PC-3 (cell line): ENCODE data around the gene PLCL1. TPM values are rescaled to one million over a fixed set of nuclear protein-coding genes. Genes with fewer than 3 reads are reported as not detected.

Experiments used
- ATAC-seq: fragments of 200-7000 bp; cut with Tn5 transposase; 2 replicates; pipeline ENCODE4 v1.9.1; 2020; ENCODE audit warnings: mild to moderate bottlenecking, moderate library complexity
- BruUV-seq: library from RNA; stranded (reverse); fragments of 400-500 nt; replicated peaks from 2 replicates; lab custom pipeline; 2021; lab: Mats Ljungman, UMichigan
- CTCF ChIA-PET: fragments of 300-600 bp; sonication (Branson Sonifier 250); formaldehyde crosslinking; loops from one replicate; lab custom pipeline; 2022; ENCODE audit warnings: antibody characterized with exemption; lab: Charles Lee
- POLR2A ChIA-PET: fragments of 300-600 bp; sonication (Branson Sonifier 250); formaldehyde crosslinking; loops from one replicate; lab custom pipeline; 2022; ENCODE audit warnings: antibody characterized with exemption; ENCODE audit not compliant: unreplicated experiment; lab: Charles Lee
- DNase-seq: peaks from one replicate; pipeline ENCODE4 v3.0.0-alpha.2; 2015
- H2AFZ ChIP-seq: fragments of 300-600 bp; sonication (generic); 2 replicates; pipeline ENCODE4 v1.6.0; 2016; ENCODE audit warnings: antibody characterized with exemption, low read length
- H3F3A ChIP-seq: fragments of 300-600 bp; sonication (generic); one replicate; pipeline ENCODE4 v1.6.0; 2017; ENCODE audit warnings: antibody characterized with exemption, low read length, control low read depth, mild to moderate bottlenecking; ENCODE audit not compliant: unreplicated experiment
- H3K27ac ChIP-seq: fragments of 300-600 bp; sonication (generic); 2 replicates; pipeline ENCODE4 v1.5.1; 2016; ENCODE audit warnings: mild to moderate bottlenecking, low read length
- H3K27me3 ChIP-seq: fragments of 300-600 bp; sonication (generic); 2 replicates; pipeline ENCODE4 v1.6.1; 2016; ENCODE audit warnings: low read length, mixed read lengths
- H3K36me3 ChIP-seq: fragments of 300-600 bp; sonication (generic); 2 replicates; pipeline ENCODE4 v1.6.1; 2016; ENCODE audit warnings: low read depth, mixed run types, low read length, mixed read lengths
- H3K4me1 ChIP-seq: fragments of 300-600 bp; sonication (generic); 2 replicates; pipeline ENCODE4 v1.5.1; 2016; ENCODE audit warnings: low read length; ENCODE audit not compliant: insufficient read depth
- H3K4me2 ChIP-seq: fragments of 300-600 bp; sonication (generic); 2 replicates; pipeline ENCODE4 v1.6.0; 2016; ENCODE audit warnings: low read length
- H3K4me3 ChIP-seq: fragments of 300-600 bp; sonication (generic); 2 replicates; pipeline ENCODE4 v1.5.1; 2016; ENCODE audit warnings: mild to moderate bottlenecking, low read length, mixed read lengths
- H3K79me2 ChIP-seq: fragments of 300-600 bp; sonication (generic); 2 replicates; pipeline ENCODE4 v1.6.1; 2017; ENCODE audit warnings: low read length, mixed read lengths
- H3K9ac ChIP-seq: fragments of 300-600 bp; sonication (generic); 2 replicates; pipeline ENCODE4 v1.6.0; 2016; ENCODE audit warnings: mild to moderate bottlenecking, low read length
- H3K9me2 ChIP-seq: fragments of 300-600 bp; sonication (generic); replicated peaks from 2 replicates; pipeline ENCODE4 v1.6.1; 2016; ENCODE audit warnings: mixed run types, low read length, mixed read lengths
- H3K9me3 ChIP-seq: fragments of 300-600 bp; sonication (generic); 2 replicates; pipeline ENCODE4 v1.6.1; 2016; ENCODE audit warnings: low read length, mixed read lengths
- H4K20me1 ChIP-seq: fragments of 300-600 bp; sonication (generic); 2 replicates; pipeline ENCODE4 v1.6.1; 2016; ENCODE audit warnings: low read length, mixed read lengths
- EZH2 ChIP-seq: fragments of 300-600 bp; sonication (generic); IDR thresholded peaks from one replicate; pipeline ENCODE4 v1.6.1; 2017; ENCODE audit warnings: antibody characterized with exemption, mild to moderate bottlenecking, low read length; ENCODE audit not compliant: unreplicated experiment
- EZH2phosphoT487 ChIP-seq: fragments of 300-600 bp; sonication (generic); IDR thresholded peaks from 2 replicates; pipeline ENCODE4 v1.6.1; 2018; ENCODE audit warnings: mild to moderate bottlenecking, antibody characterized with exemption, low read length, borderline replicate concordance
- intact Hi-C: fragments of 100-400 bp; cut with micrococcal nuclease; formaldehyde crosslinking; loops from 2 replicates; pipeline ENCODE4 v1.9.0; 2023
- total RNA-seq: library from RNA; depleted of rRNA; stranded (reverse); fragments of >200 nt; gene quantifications from 2 replicates; pipeline ENCODE4 v1.2.3, GENCODE V29; 2014
- TF ChIP-seq, protein P1 (sequence below): fragments of 300-600 bp; sonication (generic); conservative IDR thresholded peaks from 2 replicates; pipeline ENCODE4 v1.5.1; 2017; ENCODE audit warnings: antibody characterized with exemption, low read depth, mild to moderate bottlenecking, low read length

The PLCL1 gene
- total RNA-seq, 1 experiment from 2014 or later: not detected

DNA sequence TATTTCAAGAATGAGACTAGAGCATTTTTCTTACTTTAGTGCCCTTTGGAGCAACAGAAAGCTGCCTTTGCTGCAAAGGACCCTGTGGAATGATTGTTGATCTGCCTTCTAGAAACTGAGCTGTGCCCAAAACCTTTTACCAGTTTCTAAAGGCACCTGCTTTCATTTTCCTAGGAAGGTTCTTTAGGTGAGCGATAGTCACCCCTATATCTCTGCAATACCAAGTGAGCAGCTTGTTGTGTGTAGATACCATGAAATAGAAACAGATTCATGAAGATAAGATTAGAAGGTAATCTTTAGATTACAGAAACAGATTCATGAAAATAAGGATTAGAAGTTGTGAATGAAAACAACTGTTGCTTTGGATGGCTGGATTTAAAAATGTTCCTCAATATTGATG, 202.3 kb downstream of the PLCL1 start:
- ATAC-seq: no peak
- no peaks in the 10 kb centered on the region for H3K9me3 ChIP-seq
- ChIA-PET POLR2A (no interaction called here), CTCF (no interaction called here)
- H3K4me2 ChIP-seq: no peak overlapping the region
- H3K36me3 ChIP-seq: no peaks in the 10 kb centered on the region
- H3K27me3 ChIP-seq: no peaks in the 10 kb centered on the region
- no peak overlapping the region for H3K27ac ChIP-seq
- H3F3A ChIP-seq: no peaks in the 10 kb centered on the region
- H2AFZ ChIP-seq: no peak overlapping the region
- H4K20me1 ChIP-seq: no peaks in the 10 kb centered on the region
- H3K9me2 ChIP-seq: no peaks in the 10 kb centered on the region
- no peaks in the 10 kb centered on the region for H3K4me1 ChIP-seq
- no peak overlapping the region for H3K4me3 ChIP-seq
- TF ChIP-seq EZH2: no peak
- TF ChIP-seq, protein P1, sequence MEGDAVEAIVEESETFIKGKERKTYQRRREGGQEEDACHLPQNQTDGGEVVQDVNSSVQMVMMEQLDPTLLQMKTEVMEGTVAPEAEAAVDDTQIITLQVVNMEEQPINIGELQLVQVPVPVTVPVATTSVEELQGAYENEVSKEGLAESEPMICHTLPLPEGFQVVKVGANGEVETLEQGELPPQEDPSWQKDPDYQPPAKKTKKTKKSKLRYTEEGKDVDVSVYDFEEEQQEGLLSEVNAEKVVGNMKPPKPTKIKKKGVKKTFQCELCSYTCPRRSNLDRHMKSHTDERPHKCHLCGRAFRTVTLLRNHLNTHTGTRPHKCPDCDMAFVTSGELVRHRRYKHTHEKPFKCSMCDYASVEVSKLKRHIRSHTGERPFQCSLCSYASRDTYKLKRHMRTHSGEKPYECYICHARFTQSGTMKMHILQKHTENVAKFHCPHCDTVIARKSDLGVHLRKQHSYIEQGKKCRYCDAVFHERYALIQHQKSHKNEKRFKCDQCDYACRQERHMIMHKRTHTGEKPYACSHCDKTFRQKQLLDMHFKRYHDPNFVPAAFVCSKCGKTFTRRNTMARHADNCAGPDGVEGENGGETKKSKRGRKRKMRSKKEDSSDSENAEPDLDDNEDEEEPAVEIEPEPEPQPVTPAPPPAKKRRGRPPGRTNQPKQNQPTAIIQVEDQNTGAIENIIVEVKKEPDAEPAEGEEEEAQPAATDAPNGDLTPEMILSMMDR: no peak
- no peak for TF ChIP-seq EZH2phosphoT487
- DNase-seq: no peak
- intact Hi-C loops: no loop called here
- no TSS peak for BruUV-seq
- H3K9ac ChIP-seq: no peak overlapping the region
- H3K79me2 ChIP-seq: no peaks in the 10 kb centered on the region

DNA sequence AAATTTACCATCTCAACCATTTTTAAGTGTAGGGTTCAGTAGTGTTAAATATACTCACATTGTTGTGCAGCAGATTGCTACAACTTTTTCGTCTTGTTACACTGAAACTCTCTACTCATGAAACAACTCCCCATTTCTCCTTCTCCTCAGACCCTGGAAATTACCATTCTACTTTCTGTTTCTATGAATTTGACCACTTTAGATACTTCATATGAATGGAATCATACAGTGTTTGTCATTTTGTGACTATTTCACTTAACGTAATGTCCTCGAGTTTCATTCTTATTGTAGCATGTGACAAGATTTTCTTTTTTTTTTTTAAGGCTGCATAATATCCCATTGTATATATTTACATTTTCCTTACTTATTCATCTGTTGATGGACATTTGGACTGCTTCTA, 203.8 kb downstream of the PLCL1 start:
- H3K4me1 ChIP-seq: no peaks in the 10 kb centered on the region
- no peak overlapping the region for H2AFZ ChIP-seq
- POLR2A ChIA-PET: no interaction called here
- H3K9me3 ChIP-seq: no peaks in the 10 kb centered on the region
- intact Hi-C loops: no loop called here
- no peak overlapping the region for H3K4me3 ChIP-seq
- no peak overlapping the region for H3K4me2 ChIP-seq
- CTCF ChIA-PET: no interaction called here
- H3K79me2 ChIP-seq: no peaks in the 10 kb centered on the region
- DNase-seq: no peak
- H3F3A ChIP-seq: no peaks in the 10 kb centered on the region
- no peak for ATAC-seq
- H3K9ac ChIP-seq: no peak overlapping the region
- H3K27ac ChIP-seq: no peak overlapping the region
- H4K20me1 ChIP-seq: no peaks in the 10 kb centered on the region
- no peaks in the 10 kb centered on the region for H3K9me2 ChIP-seq
- TF ChIP-seq, protein P1: no peak
- TF ChIP-seq EZH2: no peak
- no peak for TF ChIP-seq EZH2phosphoT487
- H3K27me3 ChIP-seq: no peaks in the 10 kb centered on the region
- BruUV-seq: no TSS peak
- H3K36me3 ChIP-seq: no peaks in the 10 kb centered on the region

DNA sequence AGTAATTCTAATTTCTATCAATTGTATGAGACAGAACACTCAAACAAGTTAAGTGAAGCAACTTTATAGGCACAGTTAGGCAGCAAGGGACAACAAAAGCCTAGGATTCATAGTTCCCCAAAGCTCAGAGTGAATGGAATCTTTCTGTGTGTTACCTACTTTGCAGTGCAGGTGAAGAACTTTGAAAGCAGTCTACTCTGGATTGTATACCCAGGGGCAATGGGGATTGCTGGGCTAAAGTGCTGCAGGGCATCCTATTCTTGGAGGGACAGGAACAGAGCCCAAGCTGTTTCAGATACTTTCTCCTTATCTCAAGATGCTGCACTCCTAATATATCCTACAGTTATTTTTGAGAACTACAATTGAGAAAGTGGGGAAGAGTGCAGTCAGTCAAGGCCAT, 207.6 kb downstream of the PLCL1 start:
- CTCF ChIA-PET: no interaction called here
- Histone ChIP-seq H3K9me3 (no peaks in the 10 kb centered on the region), H4K20me1 (no peaks in the 10 kb centered on the region), H3K9me2 (no peaks in the 10 kb centered on the region), H2AFZ (no peak overlapping the region), H3K4me3 (no peak overlapping the region), H3K36me3 (no peaks in the 10 kb centered on the region), H3K4me2 (no peak overlapping the region), H3K79me2 (no peaks in the 10 kb centered on the region), H3K27ac (no peak overlapping the region), H3K27me3 (no peaks in the 10 kb centered on the region; the same call in 1 of the 2 replicates), H3K9ac (no peak overlapping the region), H3K4me1 (no peaks in the 10 kb centered on the region), H3F3A (no peaks in the 10 kb centered on the region)
- TF ChIP-seq, protein P1: no peak
- TF ChIP-seq EZH2phosphoT487 (no peak), EZH2 (no peak)
- ATAC-seq (no peak), DNase-seq (no peak)
- no TSS peak for BruUV-seq
- intact Hi-C loops: no loop called here
- POLR2A ChIA-PET: no interaction called here
